Glomerular endothelial cell (primary cell): ENCODE results near the gene IMP4. TPM values are rescaled to one million over a fixed set of nuclear protein-coding genes. Genes with fewer than 3 reads are reported as not detected.
"Not testable (repeated sequence)": the region's sequence is repeated elsewhere in the genome, so short reads cannot be mapped to it uniquely, and the experiment has no call there.

Experiments
- DNase-seq: peaks from one replicate; pipeline ENCODE4 v3.0.0-alpha.2; 2011; ENCODE audit warnings: low read depth, low spot score; ENCODE audit errors: extremely low read depth
- total RNA-seq: library from RNA; depleted of rRNA; stranded (reverse); fragments of >200 nt; gene quantifications from 2 replicates; pipeline ENCODE4 v1.2.3, GENCODE V29; 2015

The IMP4 gene, protein sequence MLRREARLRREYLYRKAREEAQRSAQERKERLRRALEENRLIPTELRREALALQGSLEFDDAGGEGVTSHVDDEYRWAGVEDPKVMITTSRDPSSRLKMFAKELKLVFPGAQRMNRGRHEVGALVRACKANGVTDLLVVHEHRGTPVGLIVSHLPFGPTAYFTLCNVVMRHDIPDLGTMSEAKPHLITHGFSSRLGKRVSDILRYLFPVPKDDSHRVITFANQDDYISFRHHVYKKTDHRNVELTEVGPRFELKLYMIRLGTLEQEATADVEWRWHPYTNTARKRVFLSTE
- total RNA-seq: 63.6 and 80.6 TPM in 2 replicates

DNA sequence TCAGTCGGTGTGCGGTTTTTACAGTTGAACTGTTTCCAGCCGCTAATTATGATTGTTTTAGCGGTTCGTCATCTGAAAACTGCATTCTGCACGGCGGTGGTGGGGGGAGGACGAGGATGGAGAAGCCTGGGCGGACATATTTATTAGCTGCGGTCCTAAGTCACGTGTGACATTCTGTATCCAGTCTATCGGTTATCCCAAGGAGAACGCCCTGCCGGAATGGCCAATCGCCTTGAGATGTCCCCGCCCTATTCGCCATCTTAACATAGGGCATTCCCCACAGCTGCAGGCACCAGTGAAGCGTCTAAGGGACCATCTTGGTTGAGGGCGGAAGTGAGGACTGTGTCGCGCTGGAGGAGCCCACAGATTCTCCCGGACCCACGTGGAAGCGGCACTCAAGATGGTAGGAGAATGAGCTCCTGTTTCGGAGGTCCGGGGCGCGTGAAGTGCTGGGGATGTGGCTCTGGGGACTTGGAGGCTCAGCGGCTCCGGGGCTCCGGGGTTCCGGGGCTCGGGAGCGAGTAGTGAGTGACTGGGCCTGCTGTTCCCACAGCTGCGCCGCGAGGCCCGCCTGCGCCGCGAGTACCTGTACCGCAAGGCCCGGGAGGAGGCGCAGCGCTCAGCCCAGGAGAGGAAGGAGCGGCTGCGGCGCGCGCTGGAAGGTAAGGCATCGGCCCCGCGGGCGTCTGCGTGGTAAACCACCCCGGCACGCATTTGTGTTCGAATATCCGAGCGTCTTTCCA lies at the start of gene IMP4:
IMP4 (plus strand) TSS at position 365 of the 743 bp plus-strand sequence; CDS start at position 401, 36 bp downstream.
- DNase-seq: peak; percentile 96

DNA sequence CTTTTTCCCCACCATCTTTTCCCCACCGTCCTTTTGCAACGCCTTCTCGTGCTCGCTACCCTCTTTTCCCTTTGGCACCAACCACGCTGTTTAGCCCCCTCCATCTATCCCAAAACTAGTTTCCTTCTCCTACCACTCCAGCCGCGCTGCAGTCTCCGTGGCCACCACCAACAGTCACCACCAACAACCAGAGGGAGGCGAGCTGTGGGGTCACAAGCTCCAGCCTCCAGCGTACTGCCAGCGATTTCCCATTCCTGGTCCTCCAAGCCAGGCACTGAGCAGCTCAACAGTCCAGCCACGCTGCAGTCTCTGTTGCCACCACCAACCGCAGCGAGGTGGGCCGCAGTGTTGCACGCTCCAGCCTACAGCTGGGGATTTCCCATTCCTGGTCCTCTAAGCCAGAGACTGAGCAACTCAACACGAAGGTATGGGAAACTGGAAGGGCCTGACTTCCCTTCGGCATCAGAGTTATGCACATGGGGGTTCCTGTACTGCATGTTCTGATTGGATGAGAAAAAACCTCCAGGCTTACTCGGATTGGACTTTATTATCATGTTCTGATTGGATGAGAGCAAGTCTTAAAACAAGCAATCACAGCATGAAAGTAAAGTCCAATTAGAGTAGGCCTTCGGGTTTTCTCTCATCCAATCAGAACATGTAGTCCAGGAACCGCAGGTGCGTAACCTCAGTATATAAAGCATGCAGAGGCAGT lies 42.3 kb upstream of the IMP4 start:
- no peak for DNase-seq

DNA sequence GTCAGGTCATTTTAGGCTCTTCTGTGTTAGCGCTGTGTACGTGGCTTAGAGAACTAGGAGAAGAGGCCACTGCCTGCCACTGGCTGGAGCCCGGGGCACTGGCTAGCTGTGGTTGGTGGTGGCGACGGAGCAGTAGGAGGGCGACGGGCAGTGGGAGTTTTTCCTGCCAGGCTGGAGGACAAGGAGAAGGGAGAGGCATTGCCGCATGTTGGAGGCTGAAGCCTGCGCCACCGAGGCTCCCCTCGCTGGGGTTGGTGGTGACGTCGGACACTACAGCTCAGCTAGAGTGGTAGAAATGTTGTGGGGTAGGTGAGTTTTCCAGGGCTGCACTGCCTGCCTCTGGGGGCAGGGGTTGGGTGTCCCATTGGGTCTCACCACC lies 41.7 kb upstream of the IMP4 start:
- no peak for DNase-seq

DNA sequence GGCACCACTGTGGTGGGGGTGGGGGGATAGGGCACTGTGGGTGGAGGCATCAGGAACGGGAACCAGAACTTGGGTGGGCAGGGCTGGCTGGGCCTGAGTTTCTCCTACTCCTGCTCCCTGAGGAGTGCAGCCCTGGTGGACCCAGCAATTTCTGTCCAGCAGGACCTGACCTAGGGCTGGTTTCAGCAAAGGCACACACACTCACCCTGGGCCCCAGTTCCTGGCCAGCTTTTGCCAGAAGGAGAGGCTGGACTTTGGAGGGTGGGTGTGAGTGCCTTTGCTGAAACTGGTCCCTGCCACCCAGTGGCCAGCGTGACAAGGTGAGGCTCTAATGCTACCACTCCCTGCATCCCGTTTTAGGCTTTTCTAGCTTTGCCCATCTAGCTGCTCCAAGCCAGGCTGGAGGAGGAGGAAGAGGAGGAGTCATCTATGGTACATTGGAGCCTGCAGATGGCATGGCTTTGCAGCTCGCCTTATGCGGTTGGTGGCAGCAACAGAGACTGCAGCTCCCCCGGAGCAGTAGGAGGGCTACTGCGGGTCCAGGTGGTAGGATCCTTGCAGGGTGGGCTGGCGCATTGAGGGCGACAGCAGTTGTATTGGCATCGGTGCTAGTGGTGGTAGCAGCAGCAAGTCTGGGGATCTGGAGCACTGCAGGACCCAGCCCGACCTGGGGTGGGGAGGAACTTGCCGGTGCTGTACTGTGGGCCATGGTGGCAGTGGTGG lies 40.4 kb upstream of the IMP4 start:
- no peak for DNase-seq

DNA sequence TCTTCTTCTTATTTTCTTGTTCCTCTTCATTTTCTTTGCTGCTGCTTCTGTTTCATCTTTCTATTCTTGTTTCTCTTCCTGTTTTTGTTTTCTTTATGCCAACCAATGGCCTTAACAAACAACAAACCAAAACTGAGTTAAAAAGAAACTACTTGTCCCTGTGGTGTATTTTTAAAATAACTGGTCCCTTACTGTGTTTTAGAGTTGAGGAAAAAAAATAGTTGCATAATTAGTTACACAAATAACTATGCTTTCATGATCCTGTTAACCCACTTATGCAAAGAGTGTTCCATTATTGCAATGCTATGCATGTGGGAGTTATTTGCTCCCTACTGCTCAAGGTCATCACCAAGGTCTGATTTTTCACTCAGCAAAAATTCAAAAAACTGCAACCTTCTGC lies 39.5 kb upstream of the IMP4 start:
- no peak for DNase-seq

DNA sequence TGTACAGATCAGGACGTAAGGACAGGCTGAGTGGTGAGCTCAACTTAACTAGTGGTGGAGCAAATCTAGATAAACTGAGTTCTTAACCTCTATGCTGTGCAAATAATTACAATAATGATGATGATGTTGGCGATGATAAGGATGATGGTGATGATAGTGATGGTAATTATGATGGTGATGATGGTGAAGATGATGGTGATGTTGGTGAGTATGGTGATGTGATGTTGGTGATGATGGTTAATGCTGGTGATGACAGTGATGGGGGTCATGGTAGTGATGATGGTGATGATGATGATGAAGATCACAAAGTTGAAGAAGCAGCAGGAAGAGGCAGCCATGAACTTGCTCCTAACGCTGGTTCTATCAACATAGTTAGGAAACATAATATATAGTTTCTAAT lies 38.0 kb upstream of the IMP4 start:
- DNase-seq: no peak

DNA sequence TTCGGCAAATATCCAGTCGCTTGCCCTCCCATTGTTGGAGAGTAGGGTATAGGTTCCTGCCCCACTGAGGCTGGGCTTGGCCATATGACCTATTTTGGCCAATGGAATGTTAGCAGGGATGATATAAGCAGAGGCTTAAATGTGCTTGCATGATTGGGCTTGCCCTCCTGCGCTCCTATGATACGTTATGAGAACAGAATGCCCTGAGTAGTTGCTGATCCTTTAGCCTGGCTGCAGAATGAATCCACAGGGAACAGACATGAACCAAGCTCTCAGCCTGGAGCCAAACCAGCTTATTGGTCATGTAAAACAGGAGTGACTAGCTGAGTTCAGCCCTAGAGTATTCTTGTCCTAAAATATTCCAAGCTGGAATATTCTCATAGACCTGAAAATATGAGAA lies 34.8 kb upstream of the IMP4 start:
- no peak for DNase-seq

DNA sequence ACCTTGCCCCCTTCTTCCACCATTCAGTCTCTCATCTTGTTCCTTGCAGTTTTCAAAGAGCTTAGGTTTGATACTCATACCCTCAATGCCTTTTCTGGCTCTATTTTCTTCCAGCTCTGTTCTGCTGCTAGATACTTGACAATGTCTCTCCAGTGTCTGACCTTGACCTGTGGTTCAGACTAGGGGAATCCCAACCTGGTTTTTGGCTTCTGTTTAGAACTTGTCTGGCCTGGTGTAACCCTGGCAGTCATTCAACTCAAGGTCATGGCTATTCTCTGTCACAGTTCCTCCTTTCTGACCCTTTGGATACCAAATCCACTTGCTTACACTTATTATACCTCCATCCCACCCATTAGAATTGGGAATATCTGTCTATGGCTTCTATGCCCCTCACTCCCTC lies 31.8 kb upstream of the IMP4 start:
- DNase-seq: no peak

DNA sequence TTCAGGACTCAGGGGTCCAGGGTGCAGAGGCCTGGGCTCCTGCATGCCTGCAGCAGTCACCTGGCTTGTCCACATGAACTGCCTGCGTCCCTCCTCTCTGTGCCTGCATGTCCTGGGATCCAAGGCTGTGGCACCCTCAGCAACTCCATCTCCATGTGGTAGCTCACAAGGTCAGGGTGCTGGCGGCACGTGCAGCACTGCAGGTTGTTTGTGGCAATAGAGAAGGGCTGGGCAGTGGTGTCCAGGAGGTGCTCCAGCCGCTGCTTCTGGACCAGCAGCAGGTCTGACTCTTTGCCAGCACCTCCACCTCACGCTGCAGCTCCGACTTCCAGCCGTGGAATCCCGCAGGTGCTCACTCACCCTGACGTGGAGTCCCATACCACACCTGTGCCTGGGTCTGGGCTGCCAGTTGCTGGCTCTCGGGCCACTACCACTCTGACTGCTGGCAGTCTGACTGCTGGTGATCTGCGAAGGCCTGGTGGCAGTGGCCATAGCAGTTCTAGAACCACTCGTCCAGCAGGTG lies 28.8 kb upstream of the IMP4 start:
- DNase-seq: no peak

DNA sequence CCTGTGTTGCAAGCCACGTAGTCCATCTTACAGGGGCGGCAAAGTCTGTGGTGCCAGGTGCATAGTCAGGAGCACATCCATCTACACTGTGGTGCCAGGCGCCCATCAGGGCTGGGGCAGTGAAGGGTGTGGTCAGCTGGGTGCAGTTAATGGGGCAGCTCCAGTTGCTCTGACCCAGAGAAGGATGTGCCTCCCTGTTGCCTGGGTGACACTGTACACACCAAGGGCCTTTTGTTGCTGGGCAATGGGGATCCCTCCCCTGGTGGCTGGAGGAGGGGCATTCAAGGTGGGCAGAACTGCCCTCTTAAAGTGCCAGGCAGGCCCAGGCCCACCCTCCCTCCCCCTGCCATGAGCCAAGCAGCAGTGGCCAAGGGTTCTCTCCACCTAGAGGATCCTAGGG lies 28.3 kb upstream of the IMP4 start:
- DNase-seq: no peak

DNA sequence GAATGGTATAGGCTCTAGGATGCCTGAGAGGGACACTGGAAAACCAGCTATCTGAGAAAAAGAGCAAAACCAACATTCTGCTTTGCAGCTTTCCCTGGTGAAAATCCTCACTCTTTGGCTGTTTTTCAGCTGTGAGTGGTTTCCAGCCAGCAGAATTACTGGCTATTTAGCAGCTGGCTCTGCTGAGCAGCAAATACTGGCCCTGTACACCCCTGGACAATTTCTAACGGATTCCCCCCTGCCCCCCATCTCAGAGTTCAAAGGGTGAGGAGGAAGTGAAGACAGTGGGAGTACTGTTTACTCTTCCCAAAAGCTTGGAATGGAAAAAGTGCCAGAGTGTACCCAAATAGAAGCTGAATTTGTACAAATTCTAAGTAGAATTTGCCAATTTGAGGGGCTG lies 26.1 kb upstream of the IMP4 start:
- DNase-seq: no peak

DNA sequence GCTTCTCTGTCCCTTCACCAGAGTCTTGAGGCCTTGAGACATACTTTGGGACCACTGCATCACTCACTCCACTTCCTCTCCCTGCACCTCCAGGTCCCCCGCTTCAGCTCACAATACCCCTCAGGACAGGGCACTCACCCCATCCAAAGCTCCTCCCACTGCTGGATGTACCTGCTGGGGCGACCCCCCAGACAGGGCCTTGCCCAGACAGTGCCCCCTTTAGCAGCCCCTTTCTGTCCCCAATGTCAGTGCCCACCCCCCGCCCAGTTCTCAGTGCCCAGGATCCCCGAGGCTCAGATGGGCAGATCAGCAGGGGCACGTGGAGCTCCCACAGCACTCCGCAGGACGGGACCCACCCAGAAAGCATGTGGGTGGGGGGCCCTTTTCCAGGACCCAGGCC lies 23.8 kb upstream of the IMP4 start:
- no peak for DNase-seq

DNA sequence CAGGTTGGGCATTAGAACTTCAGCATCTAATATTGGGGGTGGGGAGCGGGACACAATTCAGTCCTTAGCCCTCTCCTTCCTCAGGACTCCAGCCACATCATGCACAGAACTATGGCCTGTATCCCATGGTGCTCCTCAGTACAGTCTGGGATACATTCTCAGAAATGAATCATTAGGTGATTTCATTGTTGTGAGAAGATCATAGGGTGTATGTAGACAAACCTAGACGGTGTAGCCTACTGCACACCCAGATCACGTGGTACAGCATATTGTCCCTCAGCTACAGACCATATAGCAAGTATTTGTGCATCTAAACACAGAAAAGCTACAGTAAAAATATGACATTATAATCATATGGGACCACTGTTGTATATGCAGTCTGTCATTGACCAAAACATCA lies 23.2 kb upstream of the IMP4 start:
- no peak for DNase-seq

DNA sequence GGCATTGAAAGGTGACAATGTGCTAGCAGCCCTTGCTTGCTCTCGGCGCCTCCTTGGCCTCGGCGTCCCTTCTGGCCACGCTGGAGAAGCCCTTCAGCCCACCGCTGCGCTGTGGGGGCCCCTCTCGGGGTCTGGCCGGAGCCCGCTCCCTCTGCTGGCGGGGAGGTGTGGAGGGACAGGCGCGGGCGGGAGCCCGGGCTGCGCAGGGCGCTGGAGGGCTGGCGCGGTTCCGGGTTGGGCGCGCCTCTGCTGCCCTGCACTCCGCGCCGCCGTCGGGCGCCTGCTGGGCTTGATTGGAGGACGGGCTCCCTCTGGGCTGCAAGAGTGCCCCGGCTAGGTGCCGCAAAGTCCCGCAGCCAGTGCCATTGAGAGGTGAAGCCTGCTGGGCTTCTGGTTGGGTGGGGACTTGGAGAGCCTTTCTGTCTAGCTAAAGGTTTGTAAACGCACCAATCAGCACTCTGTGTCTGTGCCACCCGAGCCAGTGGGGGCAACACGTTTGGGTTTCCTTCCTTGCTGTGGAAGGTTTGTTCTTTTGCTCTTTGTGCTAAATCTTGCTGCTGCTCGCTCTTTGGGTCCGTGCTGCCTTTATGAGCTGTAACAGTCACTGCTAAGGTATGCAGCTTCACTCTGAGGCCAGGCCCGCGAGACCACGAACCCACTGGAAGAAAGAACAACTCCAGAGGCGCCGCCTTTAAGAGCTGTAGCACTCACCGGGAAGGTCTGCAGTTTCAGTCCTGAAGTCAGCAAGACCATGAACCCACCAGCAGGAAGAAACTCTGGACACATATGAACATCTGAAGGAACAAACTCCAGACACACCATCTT lies 14.8 kb upstream of the IMP4 start:
- DNase-seq: no peak

DNA sequence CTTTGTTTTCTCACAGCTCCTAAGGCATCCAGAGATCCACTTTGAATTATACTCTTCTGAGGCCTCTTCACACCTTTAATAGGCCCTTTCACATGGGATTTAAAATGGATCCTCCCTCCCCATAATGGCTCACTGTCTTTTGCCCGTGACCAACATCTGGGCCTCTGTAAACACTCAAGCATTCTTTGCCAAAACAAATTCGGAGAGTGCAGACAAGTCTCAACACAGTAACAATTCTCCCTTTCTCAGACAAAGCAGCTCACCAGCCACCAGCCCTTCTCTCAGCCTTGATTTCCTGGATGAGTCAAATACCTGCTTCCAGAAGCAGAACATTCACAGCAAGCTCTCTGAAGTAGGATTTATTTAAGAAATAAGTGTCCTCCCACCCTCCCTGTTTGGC lies 14.0 kb upstream of the IMP4 start:
- DNase-seq: no peak

DNA sequence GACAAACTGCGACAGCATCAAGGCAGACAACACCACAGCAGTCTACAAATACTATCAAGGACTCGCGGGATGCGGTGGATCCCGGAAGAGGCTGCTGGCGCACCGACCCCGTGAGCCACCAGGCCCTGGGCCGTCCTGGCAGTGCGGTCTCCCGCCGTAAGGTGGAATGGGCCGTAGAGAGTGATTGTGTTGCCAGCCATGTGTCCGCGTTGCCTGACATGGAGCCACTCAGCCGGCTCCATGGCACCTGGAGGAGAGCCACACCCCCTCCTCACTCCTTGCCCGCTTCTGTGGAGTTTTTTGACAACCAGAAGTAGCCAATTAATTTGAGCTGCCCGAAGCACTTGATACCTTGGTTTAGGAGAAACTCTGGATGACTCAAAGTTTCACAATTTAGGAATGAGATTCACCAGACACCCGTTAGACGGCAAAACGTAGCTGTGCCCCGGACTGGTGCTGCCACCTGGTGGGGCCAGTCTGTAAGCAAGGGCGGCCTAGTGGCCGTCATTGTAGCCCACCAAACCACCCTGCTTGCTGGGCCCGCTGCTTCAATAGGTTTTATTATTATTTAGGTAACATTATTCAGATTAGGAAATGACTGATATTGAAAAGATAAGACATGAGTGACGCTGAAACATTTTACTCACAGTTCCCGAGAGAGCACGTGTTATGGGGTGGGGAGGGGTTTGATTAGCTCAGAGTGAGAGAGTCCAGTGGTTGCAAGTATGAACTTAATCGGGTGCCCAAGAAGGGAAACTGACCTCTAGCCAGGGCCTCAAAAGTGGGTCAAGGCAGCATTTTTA lies 10.2 kb upstream of the IMP4 start:
- no peak for DNase-seq

DNA sequence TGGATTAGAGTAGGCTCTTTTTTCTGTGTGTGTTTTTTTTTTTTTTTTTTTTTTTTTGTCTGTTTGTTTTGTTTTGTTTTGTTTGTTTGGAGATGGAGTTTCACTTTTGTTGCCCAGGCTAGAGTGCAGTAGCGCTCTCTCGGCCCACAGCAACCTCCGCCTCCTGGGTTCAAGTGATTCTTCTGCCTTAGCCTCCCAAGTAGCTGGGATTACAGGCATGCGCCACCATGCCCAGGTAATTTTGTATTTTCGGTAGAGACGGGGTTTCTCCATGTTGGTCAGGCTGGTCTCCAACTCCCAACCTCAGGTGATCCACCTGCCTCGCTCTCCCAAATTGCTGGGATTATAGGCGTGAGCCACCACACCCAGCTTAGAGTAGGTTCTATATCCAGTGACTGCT lies 9.4 kb upstream of the IMP4 start:
- DNase-seq: not testable (repeated sequence)

DNA sequence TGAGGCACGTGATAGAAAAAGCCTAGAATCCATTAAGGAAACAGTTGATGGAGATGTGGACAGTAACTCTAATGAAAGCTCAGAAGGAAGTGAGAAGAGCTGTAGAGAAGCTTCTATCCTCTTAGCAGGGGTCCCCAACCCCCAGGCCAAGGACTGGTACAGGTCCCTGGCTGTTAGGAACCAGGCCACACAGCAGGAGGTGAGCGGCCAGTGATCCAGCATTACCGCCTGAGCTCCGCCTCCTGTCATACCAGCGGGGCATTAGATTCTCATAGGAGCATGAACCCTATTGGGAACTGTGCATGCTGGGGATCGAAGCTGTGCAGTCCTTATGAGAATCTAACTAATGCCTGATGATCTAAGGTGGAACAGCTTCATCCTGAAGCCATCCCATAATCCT lies 8.7 kb upstream of the IMP4 start:
- no peak for DNase-seq

DNA sequence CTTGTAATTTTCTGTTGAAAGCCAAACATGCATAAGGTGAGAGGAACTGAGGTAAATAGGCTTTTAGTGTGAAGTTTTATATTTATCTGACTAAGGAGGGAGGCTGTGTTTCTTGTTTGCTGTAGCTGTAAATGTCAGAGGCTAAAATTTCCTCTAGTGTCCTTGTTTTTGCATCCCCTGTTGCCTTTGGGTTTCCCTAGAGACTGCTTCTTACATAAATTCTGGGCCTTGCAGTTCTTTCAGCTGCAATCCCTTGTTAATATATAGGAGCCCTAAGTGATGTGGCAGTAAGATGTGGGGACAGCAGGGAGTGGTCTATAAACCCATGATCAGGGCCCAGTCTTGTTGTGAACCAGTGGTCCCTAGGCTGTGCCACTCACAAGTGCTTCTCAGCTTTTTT lies 7.5 kb upstream of the IMP4 start:
- no peak for DNase-seq
